Measurements from ENCODE around the gene RAPGEF5. TPM values are rescaled to one million over a fixed set of nuclear protein-coding genes. Genes with fewer than 3 reads are reported as not detected.

The RAPGEF5 gene
- total RNA-seq, 1 experiment from 2014 or later, result 15.6 TPM

DNA sequence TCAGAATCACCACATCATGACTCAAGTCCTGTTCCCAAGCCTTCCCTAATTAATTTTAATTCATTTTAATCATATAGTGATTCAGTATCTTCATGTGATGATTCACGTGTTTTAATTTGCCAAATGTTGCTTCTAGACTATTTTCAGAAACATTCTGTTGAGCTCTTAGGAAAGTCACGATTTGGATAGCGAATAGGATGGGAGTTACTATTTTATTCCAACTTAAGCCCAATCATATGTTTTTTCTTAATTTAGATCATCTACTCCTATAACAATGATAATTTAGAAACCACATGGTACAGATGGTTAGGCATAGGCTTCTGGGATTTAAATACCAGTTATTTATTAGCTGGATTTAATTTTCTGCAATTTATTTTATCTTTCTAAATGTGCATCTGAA, 49.1 kb downstream of the RAPGEF5 start:
- DNase-seq (ENCODE audit: low read depth, low spot score), result no peak
- no peak for ATAC-seq
- RAD21 ChIA-PET (ENCODE audit: low non-redundant PET in 1 of 2, low total read pairs in 2 of 2, uncharacterized antibody in 2 of 2, unreplicated experiment in 2 of 2), result no interaction called here
- intact Hi-C loops (cut with micrococcal nuclease), result no loop called here
- CTCF ChIA-PET, result no interaction called here
- no peaks in the 10 kb centered on the region for H3K79me2 ChIP-seq (ENCODE audit: insufficient read depth, low read length)
- no peak overlapping the region for H2AFZ ChIP-seq (ENCODE audit: low read depth, low read length, poor library complexity, severe bottlenecking)
- H3K4me2 ChIP-seq (ENCODE audit: low read length), result no peak overlapping the region
- H3K27me3 ChIP-seq (ENCODE audit: insufficient read depth, low read length), result no peaks in the 10 kb centered on the region
- no peaks in the 10 kb centered on the region for H4K20me1 ChIP-seq (ENCODE audit: insufficient read depth)
- BruUV-seq (replicated peaks), result no TSS peak
- H3K9me2 ChIP-seq (ENCODE audit: insufficient read depth), result no peaks in the 10 kb centered on the region
- H3K4me3 ChIP-seq (replicated peaks in 1 of 2; ENCODE audit: low read depth in 1 of 2, low read length in 2 of 2), result no peak overlapping the region
- no peak overlapping the region for H3K9ac ChIP-seq (ENCODE audit: low read length)
- TF ChIP-seq, protein P1, sequence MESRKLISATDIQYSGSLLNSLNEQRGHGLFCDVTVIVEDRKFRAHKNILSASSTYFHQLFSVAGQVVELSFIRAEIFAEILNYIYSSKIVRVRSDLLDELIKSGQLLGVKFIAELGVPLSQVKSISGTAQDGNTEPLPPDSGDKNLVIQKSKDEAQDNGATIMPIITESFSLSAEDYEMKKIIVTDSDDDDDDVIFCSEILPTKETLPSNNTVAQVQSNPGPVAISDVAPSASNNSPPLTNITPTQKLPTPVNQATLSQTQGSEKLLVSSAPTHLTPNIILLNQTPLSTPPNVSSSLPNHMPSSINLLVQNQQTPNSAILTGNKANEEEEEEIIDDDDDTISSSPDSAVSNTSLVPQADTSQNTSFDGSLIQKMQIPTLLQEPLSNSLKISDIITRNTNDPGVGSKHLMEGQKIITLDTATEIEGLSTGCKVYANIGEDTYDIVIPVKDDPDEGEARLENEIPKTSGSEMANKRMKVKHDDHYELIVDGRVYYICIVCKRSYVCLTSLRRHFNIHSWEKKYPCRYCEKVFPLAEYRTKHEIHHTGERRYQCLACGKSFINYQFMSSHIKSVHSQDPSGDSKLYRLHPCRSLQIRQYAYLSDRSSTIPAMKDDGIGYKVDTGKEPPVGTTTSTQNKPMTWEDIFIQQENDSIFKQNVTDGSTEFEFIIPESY (IDR thresholded peaks at IDR 0.05; ENCODE audit: extremely low read depth, insufficient replicate concordance, low read length), result no peak
- no peak for TF ChIP-seq YY1 (IDR thresholded peaks at IDR 0.05; ENCODE audit: extremely low read depth, insufficient replicate concordance, low read depth, low read length)
- no peak for TF ChIP-seq CTCF (IDR thresholded peaks at IDR 0.05 in 2 of 3, conservative IDR thresholded peaks at IDR 0.05 in 1 of 3; ENCODE audit: borderline replicate concordance in 1 of 3, insufficient read depth in 1 of 3, low read depth in 2 of 3, low read length in 2 of 3)
- TF ChIP-seq ATF3 (IDR thresholded peaks at IDR 0.05), result no peak
- TF ChIP-seq RAD21 (IDR thresholded peaks at IDR 0.05; ENCODE audit: low read depth), result no peak
- TF ChIP-seq CEBPB (IDR thresholded peaks at IDR 0.05; ENCODE audit: low read depth), result no peak
- no peak for TF ChIP-seq CBX3 (IDR thresholded peaks at IDR 0.05; ENCODE audit: low read depth)
- TF ChIP-seq, protein P2, sequence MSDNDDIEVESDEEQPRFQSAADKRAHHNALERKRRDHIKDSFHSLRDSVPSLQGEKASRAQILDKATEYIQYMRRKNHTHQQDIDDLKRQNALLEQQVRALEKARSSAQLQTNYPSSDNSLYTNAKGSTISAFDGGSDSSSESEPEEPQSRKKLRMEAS (IDR thresholded peaks at IDR 0.05), result no peak
- TF ChIP-seq TCF7L2 (IDR thresholded peaks at IDR 0.05; ENCODE audit: borderline replicate concordance, extremely low read depth, insufficient read depth, insufficient read length), result no peak
- no peak for TF ChIP-seq FOSL1 (IDR thresholded peaks at IDR 0.05; ENCODE audit: low read depth)
- no peak for TF ChIP-seq EZH2phosphoT487 (IDR thresholded peaks at IDR 0.05; ENCODE audit: borderline replicate concordance)
- no peak for TF ChIP-seq EGR1 (IDR thresholded peaks at IDR 0.05; ENCODE audit: low read depth)
- no peak for TF ChIP-seq ELF1 (IDR thresholded peaks at IDR 0.05; ENCODE audit: borderline replicate concordance, low read depth)
- TF ChIP-seq ZFX (IDR thresholded peaks at IDR 0.05), result no peak
- TF ChIP-seq ZNF274 (IDR thresholded peaks at IDR 0.05; ENCODE audit: low read depth, low read length), result no peak
- POLR2A ChIA-PET, result no interaction called here
- no peaks in the 10 kb centered on the region for H3K9me3 ChIP-seq (ENCODE audit: control insufficient read depth in 1 of 2, insufficient read depth in 1 of 2, low read depth in 1 of 2, low read length in 2 of 2)
- no peaks in the 10 kb centered on the region for H3K4me1 ChIP-seq (ENCODE audit: control insufficient read depth in 1 of 2, insufficient read depth in 2 of 2, low read length in 2 of 2)
- H3K36me3 ChIP-seq (ENCODE audit: control insufficient read depth in 1 of 2, insufficient read depth in 2 of 2, low read length in 2 of 2), result peaks cover 8 to 15% of the 10 kb centered on the region in 2 experiments; a peak in 3 of 4 replicates
- H3K27ac ChIP-seq (ENCODE audit: low read depth, low read length), result no peak overlapping the region
